ENCODE data around the gene ATP5ME. TPM values are rescaled to one million over a fixed set of nuclear protein-coding genes. Genes with fewer than 3 reads are reported as not detected.
"Not testable (repeated sequence)": the region's sequence is repeated elsewhere in the genome, so short reads cannot be mapped to it uniquely, and the experiment has no call there.

Gene ATP5ME
- total RNA-seq, 1 experiment from 2014 or later, result 389 TPM

DNA sequence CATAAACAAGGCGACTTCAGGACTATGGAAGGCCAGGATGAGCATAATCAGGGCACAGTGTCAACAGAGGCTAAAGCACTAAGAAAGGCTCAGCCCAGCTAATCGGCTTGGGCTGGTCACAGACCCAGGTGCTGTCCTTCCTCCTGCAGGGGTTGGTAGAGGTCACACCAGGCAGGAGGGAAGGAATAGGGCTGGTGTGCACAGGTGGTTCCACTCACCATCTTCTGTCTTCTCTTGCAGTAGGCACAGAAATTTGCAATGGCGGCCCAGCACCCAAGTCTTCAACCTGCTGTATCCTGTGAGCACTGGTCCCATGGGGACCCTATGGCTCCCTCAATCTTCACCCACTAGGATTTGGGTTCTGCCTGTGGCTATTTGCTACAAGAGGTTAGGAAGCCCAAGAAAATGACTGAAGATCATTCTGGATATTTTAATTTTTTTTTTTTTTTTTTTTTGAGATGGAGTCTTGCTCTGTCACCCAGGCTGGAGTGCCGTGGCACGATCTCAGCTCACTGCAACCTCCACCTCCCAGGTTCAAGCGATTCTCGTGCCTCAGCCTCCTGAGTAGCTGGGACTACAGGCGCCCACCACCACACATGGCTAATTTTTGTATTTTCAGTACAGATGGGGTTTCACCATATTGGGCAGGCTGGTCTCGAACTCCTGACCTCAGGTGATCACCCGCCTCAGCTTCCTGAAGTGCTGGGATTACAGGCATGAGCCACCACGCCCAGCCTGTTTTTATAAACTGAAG, 4.1 kb downstream of the ATP5ME start:
- not testable (repeated sequence) for DNase-seq (ENCODE audit: low spot score)

- not testable (repeated sequence) for DNase-seq (ENCODE audit: low spot score)
Observed at GRCh38 chr4:668219-668618, 5.9 kb downstream of the ATP5ME start.

DNA sequence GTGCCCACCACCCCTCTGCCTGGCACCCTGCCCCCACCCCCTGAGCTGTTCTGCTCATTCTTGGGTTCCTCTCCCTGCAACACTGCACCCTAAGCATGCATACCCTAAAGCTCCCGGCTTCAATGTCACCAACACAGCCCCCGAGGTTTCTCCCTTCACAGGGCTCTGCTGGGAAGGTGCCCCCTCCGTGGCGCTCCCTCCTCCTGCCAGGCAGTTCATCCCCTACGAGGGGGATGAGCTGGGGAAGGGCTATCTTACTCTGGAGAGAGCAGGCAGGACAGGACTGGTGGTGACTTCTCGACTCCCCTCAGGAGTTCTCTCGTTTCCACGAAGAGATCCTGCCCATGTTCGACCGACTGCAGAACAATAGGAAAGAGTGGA, 6.5 kb downstream of the ATP5ME start:
- no peak for DNase-seq (ENCODE audit: low spot score)

- no peak for DNase-seq (ENCODE audit: low spot score)
Observed at GRCh38 chr4:666822-667544, 7.1 kb downstream of the ATP5ME start.

DNA sequence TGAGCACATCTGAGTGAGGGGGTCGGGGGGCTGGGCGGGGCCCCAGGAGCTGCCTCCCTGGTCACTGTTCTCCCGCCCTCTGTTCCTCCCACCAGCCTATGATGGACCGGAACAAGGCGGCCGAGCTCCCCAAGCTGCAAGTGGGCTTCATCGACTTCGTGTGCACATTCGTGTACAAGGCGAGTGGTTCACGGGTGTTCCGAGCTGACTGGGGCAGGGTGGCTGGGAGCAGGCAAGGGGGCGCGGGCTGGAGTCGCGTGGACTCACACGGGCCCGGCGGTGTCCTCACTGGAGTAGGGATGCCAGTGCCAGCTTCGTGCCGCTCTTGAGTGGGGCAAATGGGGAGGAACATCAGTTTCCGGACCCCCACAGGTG, 7.7 kb downstream of the ATP5ME start:
- no peak for DNase-seq (ENCODE audit: low spot score)

DNA sequence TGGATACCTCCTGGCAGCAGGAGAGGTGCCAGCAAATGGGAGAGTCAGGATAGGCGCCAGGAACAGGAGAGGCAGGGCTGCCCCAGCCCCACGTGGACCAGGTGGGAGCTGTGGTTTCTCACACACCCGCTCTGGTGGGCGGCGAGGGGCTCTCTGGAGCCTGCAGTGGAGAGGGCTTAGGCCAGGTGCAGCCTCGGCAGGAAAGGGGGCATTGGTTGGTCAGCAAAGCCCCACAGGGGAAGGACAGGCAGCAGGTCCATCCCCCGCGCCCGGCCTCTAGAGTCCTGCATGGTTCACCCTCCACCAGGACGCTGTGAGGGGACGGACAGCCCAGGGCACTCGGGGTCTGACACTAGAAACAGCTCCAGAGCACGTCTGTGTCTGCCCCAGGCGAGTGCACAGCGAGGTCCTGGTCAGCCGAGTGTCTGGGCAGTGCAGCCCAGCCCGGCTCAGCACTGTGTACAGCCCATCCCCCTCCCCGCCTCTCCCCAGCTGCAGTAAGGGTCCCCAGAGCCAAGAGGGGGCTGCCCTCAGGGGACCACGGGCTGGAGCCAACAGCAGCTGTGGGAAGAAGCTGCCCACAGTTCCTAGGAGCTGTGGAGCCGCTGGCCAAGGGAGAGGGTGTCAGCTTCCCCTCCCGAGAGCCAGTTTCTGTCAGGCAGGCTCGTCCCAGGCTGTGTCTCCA, 8.2 kb downstream of the ATP5ME start:
- DNase-seq (ENCODE audit: low spot score), result no peak

DNA sequence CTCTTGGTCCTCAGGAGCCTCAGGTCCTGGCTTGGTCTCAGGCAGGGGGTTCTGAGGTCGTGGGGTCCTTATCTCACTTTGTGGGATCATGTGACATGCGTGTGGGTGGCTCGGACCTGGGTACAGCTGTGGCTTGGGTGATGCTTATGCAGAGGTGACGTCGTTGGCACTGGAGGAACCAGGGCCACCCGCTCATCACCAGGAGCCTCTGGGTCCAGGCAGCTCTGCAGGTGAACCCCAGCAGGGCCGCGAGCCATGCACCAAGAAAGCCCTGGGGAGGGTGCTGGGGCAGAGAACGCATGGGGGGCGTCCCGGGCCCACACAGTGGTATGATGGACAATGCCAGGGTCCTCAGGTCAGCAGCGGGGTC, 8.7 kb downstream of the ATP5ME start:
- no peak for DNase-seq (ENCODE audit: low spot score)

- no peak for DNase-seq (ENCODE audit: low spot score)
Observed at GRCh38 chr4:664713-665231, 9.3 kb downstream of the ATP5ME start.

GRCh38 chr4:663438-664428, 10.3 kb downstream of the ATP5ME start:
- DNase-seq (ENCODE audit: low spot score), result no peak

DNA sequence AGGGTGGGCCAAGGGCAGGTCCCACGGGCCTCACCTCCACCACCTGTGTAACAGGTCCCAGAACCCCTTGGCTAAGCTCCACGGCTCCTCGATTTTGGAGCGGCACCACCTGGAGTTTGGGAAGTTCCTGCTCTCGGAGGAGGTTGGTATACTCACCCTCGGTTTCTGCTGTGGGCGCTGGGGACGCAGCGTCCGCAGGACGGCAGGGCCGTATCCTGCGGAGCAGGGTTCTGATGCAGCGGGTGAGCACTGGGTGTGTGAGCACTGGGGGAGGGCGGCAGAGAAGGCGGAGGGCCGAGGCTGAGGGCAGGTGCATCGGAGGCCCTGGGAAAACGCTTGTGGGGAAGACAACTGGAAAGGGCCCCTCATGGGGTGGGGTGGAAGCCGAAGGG, 11.0 kb downstream of the ATP5ME start:
- no peak for DNase-seq (ENCODE audit: low spot score)

- DNase-seq (ENCODE audit: low spot score), result no peak
Observed at GRCh38 chr4:661881-662761, 12.0 kb downstream of the ATP5ME start.

GRCh38 chr4:661231-661630, 12.8 kb downstream of the ATP5ME start:
- no peak for DNase-seq (ENCODE audit: low spot score)

DNA sequence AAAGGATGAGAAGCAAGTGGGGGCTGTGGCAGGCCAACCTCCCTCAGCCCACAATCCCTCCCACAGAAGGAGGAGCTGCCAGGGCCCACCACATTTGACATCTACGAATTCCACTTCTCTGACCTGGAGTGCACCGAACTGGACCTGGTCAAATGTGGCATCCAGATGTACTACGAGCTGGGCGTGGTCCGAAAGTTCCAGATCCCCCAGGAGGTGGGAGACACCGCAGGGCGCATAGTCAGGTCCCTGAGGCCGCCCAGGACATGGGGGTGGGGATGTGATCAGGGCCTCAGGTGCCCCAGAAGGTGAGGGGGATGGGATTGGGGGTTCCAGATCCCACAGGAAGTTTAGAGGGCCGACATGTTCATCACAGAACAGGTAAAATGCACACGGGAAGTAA, 13.7 kb downstream of the ATP5ME start:
- DNase-seq (ENCODE audit: low spot score), result no peak

DNA sequence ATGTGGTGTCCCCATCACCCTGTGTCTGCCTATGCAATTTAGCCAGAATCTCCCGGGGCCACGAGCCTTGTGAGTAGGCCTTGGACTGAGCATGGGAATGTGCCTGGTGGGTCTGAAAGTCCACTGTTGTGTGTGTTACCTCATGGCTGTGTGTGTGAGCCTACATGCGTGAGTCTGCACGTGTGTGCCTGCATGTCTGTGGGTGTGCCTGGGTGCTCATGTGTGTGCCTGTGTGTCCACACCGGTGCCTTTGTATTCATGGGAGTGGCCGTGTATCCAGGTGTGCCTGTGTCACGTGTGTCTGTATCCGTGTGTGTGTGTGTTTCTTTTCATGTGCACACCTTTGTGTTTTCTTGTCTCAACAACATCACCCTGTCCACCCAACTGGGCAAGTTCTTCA, 14.2 kb downstream of the ATP5ME start:
- no peak for DNase-seq (ENCODE audit: low spot score)

DNA sequence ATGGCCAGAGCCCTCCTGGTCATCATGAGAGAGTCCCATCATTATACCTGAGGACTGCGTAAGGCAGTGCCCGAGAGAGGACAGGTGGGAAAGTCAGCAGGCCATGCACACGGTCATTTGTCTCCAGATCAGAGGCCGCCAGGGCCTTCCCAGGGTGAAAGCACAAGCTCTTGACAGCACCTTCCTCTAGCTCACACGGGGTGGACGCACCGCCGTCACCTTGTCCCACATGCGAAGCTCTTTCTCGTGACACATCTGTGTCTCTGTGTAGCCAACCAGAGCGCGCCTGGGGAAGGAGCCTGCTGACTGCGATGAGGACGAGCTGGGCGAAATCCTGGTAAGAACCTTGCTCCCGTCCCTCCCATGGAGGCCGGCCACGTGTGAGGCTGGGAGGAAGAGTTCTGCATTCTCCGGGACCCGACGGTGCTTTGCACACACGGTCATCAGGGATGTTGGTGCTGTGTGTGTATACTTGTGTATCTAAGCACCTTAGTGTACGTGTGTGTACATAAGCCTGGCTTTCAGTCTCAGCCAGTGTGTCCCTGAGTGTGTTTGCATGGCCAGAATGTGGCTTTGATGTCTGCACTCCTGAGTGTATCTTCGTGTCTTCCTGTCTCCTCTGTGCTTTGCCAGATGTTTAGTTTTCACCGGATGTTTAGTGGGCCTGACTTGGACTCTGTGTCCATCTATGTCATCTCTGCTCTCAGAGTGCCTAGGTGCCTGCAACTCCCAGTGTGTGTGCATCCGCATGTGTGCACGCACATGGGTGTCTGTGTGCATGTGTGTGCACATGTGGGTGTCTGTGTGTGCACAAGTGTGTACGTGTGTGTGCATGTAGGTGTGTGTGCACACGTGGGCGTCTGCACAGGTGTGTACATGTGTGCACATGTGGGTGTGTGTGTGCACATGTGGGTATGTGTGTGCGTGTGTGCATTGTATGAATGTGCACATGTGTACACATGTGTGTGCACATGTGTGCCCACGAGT, 15.1 kb downstream of the ATP5ME start:
- DNase-seq (ENCODE audit: low spot score), result no peak

DNA sequence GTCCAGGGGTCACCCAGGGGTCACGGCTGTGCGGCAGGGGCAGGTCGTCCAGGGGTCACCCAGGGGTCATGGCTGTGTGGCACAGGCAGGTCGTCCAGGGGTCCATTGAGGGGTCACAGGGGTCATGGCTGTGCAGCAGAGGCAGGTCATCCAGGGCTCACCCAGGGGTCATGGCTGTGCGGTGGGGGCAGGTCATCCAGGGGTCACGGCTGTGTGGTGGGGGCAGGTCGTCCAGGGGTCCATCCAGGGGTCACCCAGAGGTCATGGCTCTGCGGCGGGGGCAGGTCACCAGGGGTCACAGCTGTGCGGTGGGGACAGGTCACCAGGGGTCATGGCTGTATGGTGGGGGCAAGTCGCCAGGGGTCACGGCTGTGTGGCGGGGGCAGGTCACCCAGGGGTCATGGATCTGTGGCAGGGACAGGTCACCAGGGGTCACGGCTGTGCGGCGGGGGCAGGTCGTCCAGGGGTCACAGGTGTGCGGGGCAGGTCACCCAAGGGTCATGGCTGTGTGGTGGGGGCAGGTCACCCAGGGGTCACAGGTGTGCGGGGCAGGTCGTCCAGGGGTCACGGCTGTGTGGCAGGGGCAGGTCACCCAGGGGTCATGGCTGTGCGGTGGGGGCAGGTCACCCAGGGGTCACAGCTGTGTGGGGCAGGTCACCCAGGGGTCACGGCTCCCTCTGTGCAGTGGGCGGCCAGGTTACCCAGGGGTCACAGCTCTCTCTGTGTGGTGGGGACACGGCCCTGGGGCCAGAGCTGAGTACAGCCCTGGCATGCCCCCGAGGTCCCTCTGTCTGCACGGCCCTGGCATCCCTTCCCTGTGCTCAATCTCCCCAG, 16.0 kb downstream of the ATP5ME start:
- no peak for DNase-seq (ENCODE audit: low spot score)

- no peak for DNase-seq (ENCODE audit: low spot score)
Observed at GRCh38 chr4:657338-657833, 16.7 kb downstream of the ATP5ME start.

Data from HT-29 (cell line).